HL-60/S4 treated with retinoic acid at 250 ng/mL for 4 days and 3 days (cell line): Measurements from ENCODE around the gene PMM2.

ENCODE experiments used
- in situ Hi-C: fragments of 300-500 bp; cut with MboI; formaldehyde crosslinking; loops from 2 replicates; pipeline ENCODE4 v1.7.0; 2022; ENCODE audit warnings: low sequenced_read_pairs

The PMM2 gene

GRCh38 chr16:8848939-8849391, 51.3 kb downstream of the PMM2 start:
- in situ Hi-C loops = no loop called here

- in situ Hi-C loops = no loop called here
Measured at GRCh38 chr16:8849411-8850011, 51.9 kb downstream of the PMM2 start.

DNA sequence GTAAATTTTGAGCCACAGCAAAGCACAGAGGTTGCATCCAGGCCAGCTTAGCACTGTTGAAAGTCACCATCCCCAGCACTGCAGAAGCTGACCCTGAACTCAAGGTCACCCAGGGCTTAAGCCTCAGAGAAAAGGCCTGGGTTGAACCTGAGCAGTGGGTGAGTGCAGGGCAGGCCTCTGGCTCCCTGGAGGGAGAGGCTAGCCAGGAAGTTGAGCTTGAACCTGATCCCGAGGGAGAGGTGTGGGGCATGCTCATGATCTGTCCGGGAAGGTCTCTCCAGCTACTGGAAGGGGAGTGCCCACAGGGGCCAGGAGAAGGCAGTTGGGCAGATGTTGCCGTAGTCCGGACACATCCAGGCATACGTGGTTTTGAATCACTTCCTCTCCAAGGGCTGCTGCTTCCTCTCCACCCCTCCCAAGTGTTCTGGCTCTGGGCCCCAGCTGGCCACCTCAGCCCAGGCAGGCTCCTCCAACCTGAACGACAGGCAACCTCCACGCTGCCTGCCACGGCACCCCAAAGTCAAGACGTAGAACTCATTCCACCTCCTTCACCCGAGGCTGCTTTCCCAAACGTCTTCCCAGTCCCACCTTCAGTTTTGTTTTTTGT, 52.7 kb downstream of the PMM2 start:
- in situ Hi-C loops = no loop called here

DNA sequence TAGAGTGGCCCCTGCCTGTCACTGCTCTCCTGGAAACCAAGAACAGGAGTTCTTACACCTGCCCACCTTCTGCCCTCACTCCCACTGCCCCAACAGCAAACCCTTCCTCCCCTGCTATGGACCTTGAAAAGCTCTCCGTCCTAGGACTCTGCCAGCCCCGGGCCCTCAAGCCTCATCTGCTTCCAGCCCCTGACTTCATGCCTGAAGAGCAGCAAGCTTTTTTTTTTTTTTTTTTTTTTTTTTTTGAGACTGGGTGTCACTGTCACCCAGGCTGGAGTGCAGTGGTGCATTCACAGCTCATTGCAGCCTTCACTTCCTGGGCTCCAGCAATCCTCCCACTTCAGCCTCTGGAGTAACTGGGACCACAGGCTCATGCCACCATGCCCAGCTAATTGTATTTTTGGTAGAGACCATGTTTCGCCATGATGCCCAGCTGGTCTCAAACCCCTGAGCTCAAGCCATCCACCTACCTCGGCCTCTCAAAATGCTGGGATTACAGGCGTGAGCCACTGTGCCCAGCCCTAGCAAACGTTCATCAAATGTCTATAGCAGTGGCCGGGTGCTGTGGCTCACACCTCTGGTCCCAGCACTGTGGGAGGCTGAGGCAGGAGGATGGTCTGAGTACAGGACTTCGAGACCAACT, 54.2 kb downstream of the PMM2 start:
- in situ Hi-C loops = no loop called here

GRCh38 chr16:8852534-8852933, 54.9 kb downstream of the PMM2 start:
- in situ Hi-C loops = no loop called here

DNA sequence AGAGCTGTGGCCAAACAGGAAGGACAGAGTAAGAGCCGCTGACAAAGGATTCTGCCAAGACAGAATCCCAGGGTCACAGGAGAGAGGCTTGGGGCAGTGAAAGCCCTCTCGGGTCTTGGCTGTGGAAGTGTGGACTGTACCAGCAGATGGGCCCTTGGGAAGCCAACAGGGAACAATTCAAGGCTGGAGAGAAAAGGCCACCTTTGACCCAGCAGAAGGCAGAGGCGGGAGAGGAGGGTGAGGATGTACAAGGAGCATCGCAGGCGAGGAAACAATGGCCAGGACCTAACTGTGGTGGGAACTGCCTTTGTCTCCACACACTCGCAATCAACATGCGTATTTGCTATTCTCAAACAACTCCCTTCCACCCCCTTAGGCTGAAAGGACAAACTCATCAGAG, 55.5 kb downstream of the PMM2 start:
- in situ Hi-C loops = no loop called here

GRCh38 chr16:8853611-8854010, 56.0 kb downstream of the PMM2 start:
- in situ Hi-C loops = no loop called here

- in situ Hi-C loops = no loop called here
Measured at GRCh38 chr16:8854298-8854948, 56.8 kb downstream of the PMM2 start.

DNA sequence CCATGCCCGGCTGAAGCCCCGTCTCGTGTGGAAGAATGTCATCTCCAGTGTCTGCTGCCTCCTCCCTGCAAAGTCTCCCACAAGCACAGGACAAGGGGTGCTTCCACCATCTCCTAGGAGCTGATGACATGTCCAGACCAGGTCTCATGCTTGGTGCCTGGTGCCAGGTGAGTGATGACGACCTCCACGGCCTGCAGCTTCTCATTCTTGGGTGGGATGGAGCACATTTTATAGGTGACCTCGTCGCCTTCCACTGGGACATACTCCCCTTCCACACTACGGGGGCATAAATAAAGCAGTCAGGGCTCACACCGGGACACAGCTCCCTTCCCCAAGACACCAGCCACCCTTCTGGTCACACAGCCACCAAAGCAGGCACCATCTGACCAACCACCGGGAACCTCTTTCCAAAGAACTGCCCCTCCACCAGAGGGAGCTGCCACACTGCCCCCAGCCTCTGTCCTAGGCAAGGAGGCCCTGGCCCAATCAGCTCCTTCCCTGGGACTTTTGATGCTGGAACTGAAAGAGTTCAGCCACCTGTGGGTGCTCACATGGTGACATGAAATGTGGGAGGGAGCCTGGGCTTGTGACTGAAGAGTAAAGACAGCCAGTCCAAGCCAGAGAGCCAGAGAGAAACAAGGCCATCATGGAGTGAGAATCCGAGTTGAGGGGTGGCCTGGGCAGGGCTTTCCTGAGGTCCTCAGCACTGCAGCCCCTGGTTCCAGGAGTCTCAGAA, 57.6 kb downstream of the PMM2 start:
- in situ Hi-C loops = no loop called here

- in situ Hi-C loops = no loop called here
Measured at GRCh38 chr16:8855972-8856371, 58.3 kb downstream of the PMM2 start.

DNA sequence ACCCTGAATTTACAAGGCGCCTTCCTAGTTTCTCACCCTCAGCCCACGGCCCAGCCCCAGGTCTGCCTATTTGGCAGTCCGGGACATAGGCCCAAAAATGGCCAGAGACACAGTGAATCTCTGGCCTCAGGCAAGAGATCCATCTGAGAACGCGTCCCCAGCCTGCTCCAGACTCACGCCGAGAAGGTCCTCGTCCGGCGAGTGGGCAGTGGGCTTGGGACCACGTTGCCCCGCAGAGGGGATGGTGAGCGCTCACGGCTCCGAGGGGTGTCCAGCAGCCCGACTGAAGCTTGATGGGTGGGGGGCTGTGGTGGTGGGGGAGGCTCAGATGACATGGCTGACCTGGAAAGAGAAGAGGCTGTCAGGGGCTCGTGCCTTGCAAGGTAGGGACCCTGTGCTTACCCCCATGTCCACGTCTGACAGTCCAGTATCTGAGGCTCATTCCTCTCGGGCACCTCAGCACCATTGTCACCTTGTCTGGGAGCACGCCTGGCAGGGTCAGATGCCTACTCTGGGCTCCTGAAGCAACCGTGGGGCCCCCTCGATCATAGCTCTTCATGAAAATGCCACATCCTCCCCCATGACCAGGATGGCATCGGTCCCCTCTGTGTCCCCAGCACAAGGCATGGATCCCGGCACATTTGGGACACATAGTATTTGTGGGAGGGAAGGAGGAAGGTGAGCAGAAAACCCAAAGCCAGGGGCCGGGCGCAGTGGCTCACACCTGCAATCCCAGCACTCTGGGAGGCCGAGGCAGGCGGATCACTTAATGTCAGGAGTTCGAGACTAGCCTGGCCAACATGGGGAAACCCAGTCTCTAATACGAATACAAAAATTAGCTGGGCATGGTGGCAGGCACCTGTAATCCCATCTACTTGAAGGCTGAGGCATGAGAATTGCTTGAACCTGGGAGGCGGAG, 61.6 kb downstream of the PMM2 start:
- in situ Hi-C loops = no loop called here

- in situ Hi-C loops = no loop called here
Measured at GRCh38 chr16:8859913-8860881, 62.6 kb downstream of the PMM2 start.

DNA sequence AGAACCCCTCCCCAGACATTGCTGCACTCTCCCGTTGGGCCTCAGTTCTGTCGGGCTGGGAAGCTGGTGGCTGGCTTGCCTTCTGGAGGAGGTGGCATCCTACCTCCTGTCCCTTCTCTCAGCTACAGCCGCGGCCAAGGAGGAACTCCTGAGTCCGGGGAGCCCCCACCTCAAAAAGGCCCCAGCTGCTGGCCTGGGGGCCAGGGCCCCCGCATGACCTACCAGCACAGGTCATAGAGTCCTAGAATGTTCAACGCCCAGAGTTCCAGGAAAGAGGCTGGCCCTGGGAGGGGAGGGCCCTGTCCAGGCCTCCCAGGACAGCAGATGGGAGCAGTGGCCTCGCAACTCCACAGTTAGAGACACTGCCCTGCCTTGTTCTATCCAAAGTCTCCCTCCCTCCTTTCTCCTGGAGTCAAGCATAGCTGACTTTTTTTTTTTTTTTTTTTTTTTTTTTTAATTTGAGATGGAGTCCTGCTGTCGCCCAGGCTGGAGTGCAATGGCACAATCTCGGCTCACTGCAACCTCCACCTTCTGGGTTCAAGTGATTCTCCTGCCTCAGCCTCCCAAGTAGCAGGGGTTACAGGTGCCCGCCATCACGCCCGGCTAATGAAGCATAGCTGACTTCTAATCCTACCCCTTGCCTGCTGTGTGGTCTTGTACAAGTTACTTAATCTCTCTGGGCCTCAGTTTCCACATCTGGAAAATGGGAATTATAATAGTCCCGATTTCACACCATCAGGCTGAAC, 64.1 kb downstream of the PMM2 start:
- in situ Hi-C loops = no loop called here

- in situ Hi-C loops = no loop called here
Measured at GRCh38 chr16:8862309-8863130, 64.9 kb downstream of the PMM2 start.

DNA sequence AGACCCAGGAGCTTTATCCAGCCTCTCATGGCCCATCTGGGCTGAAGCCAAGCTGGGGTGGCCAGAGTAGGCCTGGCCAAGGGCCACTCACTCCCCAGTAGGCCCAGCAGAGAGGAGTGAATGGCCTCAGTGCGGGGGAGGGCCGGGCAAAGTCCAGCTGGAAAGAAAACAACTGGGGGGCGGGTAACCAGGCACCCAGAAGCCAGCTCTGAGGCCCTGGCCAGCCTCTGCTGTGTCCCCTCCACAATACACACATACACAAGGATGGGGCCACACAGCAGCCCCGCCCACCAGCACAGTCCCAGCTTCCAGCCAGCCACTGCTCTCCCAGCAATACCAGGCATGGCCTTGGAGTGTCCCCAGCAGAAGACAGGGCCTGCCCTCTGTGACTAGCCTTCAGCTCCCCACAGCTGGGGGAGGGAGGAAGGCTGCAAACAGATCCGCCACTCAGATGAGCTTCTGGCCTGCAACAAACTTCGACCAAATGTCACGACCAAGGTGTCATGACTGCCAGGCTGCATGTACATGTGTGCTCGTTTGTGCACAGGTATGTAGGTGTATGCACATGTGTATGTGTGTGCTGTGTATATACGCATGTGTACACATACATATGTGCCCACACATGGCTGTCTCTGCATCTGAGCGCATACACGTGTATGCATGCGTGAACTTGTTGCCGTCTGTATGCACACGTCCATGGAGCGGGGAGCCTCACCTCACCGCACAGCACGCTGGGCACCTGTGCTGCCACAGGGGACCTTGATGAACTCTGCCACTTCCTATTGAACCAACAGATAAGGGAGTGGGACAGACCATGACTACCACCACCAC, 66.2 kb downstream of the PMM2 start:
- in situ Hi-C loops = no loop called here

DNA sequence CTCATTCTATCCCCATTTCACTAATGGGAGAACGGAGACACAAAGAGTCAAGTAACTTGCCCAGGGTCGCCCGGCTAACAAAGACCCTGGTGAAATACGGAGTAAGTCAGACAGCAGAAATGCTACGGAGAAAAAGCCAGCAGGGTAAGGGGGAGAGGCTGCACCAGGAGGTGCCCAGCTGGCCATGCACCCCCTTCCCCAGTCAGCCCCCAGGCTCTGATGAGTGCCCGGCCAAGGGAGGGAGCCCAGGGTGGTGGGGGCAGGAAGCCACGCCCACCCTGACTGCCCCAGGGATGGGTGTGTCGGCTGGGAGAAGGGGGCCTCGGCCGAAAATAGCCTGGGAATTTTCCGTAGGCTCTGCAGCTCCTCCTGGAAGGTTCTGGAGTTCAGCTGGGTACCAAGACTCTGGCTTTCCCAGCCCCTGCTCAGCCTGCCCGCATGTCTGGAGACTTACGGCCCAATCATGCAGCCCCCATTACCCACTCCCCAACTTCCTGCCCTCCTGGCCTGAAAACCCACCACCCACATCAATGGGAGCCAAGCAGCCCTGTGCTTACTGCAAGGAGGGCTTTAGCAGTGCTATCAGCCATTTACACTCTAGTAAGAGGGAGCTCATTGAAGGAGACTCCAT, 67.0 kb downstream of the PMM2 start:
- in situ Hi-C loops = no loop called here
